ENCODE data around the gene GRIK4.

DNA sequence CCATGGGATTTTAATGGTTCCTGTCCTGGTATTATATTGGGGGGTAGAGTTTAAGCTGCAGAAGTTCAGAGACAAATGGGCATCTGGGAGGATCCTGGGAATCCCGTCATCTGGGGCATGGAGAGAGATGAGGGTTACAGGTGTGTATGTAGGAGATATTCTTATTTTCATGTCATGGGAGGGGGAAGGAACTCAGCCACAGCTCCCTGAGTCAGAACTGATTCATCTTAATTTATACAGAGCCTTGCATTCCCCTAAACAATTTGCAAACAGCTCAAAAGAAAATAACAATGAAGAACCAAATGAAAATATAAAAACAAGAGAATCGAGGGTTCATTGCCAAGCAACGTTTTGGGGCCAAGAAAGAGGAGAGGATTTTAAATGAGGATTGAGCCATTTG, 356.4 kb downstream of the GRIK4 start:
- TF ChIP-seq, protein P1, sequence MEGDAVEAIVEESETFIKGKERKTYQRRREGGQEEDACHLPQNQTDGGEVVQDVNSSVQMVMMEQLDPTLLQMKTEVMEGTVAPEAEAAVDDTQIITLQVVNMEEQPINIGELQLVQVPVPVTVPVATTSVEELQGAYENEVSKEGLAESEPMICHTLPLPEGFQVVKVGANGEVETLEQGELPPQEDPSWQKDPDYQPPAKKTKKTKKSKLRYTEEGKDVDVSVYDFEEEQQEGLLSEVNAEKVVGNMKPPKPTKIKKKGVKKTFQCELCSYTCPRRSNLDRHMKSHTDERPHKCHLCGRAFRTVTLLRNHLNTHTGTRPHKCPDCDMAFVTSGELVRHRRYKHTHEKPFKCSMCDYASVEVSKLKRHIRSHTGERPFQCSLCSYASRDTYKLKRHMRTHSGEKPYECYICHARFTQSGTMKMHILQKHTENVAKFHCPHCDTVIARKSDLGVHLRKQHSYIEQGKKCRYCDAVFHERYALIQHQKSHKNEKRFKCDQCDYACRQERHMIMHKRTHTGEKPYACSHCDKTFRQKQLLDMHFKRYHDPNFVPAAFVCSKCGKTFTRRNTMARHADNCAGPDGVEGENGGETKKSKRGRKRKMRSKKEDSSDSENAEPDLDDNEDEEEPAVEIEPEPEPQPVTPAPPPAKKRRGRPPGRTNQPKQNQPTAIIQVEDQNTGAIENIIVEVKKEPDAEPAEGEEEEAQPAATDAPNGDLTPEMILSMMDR (IDR thresholded peaks at IDR 0.05; ENCODE audit: low read depth, low read length, missing input control), result no peak
- TF ChIP-seq, protein P2, sequence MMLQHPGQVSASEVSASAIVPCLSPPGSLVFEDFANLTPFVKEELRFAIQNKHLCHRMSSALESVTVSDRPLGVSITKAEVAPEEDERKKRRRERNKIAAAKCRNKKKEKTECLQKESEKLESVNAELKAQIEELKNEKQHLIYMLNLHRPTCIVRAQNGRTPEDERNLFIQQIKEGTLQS (IDR thresholded peaks at IDR 0.05), result no peak
- TF ChIP-seq, protein P3, sequence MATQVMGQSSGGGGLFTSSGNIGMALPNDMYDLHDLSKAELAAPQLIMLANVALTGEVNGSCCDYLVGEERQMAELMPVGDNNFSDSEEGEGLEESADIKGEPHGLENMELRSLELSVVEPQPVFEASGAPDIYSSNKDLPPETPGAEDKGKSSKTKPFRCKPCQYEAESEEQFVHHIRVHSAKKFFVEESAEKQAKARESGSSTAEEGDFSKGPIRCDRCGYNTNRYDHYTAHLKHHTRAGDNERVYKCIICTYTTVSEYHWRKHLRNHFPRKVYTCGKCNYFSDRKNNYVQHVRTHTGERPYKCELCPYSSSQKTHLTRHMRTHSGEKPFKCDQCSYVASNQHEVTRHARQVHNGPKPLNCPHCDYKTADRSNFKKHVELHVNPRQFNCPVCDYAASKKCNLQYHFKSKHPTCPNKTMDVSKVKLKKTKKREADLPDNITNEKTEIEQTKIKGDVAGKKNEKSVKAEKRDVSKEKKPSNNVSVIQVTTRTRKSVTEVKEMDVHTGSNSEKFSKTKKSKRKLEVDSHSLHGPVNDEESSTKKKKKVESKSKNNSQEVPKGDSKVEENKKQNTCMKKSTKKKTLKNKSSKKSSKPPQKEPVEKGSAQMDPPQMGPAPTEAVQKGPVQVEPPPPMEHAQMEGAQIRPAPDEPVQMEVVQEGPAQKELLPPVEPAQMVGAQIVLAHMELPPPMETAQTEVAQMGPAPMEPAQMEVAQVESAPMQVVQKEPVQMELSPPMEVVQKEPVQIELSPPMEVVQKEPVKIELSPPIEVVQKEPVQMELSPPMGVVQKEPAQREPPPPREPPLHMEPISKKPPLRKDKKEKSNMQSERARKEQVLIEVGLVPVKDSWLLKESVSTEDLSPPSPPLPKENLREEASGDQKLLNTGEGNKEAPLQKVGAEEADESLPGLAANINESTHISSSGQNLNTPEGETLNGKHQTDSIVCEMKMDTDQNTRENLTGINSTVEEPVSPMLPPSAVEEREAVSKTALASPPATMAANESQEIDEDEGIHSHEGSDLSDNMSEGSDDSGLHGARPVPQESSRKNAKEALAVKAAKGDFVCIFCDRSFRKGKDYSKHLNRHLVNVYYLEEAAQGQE (IDR thresholded peaks at IDR 0.05), result no peak
- TF ChIP-seq EGR1 (IDR thresholded peaks at IDR 0.05; ENCODE audit: low read depth in 2 of 2) (no peak), YY1 (IDR thresholded peaks at IDR 0.05) (no peak), TAF1 (conservative IDR thresholded peaks at IDR 0.05) (no peak), GABPA (IDR thresholded peaks at IDR 0.05 in 1 of 2, conservative IDR thresholded peaks at IDR 0.05 in 1 of 2) (no peak), RAD21 (IDR thresholded peaks at IDR 0.05) (no peak), RXRA (IDR thresholded peaks at IDR 0.05) (no peak), FOXA2 (IDR thresholded peaks at IDR 0.05) (no peak)
- TF ChIP-seq, protein P4, sequence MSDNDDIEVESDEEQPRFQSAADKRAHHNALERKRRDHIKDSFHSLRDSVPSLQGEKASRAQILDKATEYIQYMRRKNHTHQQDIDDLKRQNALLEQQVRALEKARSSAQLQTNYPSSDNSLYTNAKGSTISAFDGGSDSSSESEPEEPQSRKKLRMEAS (IDR thresholded peaks at IDR 0.05), result no peak
- TF ChIP-seq, protein P5, sequence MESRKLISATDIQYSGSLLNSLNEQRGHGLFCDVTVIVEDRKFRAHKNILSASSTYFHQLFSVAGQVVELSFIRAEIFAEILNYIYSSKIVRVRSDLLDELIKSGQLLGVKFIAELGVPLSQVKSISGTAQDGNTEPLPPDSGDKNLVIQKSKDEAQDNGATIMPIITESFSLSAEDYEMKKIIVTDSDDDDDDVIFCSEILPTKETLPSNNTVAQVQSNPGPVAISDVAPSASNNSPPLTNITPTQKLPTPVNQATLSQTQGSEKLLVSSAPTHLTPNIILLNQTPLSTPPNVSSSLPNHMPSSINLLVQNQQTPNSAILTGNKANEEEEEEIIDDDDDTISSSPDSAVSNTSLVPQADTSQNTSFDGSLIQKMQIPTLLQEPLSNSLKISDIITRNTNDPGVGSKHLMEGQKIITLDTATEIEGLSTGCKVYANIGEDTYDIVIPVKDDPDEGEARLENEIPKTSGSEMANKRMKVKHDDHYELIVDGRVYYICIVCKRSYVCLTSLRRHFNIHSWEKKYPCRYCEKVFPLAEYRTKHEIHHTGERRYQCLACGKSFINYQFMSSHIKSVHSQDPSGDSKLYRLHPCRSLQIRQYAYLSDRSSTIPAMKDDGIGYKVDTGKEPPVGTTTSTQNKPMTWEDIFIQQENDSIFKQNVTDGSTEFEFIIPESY (IDR thresholded peaks at IDR 0.05), result no peak

All from liver (tissue), 3 donors.